SH-SY5Y (cell line): ENCODE measurements around the gene SGMS1.

Experiments used
- GATA2 ChIP-seq: IDR thresholded peaks from 2 replicates; pipeline ENCODE4 v1.6.1; 2011; ENCODE audit warnings: mild to moderate bottlenecking, low read depth, low read length
- GATA3 ChIP-seq: IDR thresholded peaks from 2 replicates; pipeline ENCODE4 v1.6.1; 2011; ENCODE audit warnings: low read depth, mild to moderate bottlenecking, low read length, moderate library complexity

SGMS1 gene

DNA sequence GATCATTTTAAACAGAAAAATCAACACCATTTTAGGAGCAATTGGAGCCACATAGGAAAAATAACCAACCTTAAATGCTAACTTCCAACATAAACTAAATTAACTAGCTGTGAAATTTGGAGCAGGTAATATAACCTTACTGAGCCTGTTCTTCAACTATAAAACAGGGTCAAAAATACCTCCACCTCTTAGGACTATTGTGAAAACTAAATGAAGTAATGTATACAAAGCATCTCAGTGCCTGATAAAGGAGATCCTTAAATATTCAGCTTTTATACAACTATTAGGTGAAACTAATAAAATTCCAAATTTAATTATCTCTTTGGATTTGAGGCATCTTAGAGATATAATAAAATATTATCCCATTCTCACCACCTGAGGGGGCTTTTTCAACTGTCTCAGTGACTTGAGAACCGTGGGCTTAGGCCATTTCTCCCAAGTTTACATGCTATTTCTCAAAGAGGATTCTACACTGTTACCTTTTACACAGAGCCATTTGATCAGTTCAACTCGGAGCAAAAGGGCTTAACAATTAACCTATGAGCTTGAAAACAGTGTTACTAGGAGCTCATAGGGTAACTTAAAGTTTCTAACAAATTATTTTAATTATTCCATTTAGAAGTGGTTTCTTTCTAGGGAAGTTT is 207.5 kb downstream of the SGMS1 start:
- TF ChIP-seq GATA2 (no peak), GATA3 (no peak)

DNA sequence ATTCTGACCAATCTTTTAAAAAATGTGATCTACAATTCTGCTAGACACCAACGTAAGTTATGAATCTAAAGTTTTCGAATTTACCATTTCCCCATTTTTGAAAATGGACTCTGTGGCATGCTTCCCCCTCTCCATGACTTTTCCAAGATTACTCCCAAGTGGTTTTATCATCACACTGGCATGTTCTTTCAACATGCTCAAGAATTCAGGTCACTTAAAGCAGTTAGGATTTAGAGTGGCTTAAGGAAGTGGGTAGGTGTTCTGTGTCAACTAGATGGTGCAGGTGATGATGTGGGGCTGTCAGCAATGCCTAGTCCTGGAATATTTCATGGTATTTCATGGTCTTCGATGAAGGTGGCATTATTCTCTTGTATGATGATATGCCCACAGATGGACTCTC is 208.5 kb downstream of the SGMS1 start:
- no peak for TF ChIP-seq GATA2
- TF ChIP-seq GATA3, result no peak

DNA sequence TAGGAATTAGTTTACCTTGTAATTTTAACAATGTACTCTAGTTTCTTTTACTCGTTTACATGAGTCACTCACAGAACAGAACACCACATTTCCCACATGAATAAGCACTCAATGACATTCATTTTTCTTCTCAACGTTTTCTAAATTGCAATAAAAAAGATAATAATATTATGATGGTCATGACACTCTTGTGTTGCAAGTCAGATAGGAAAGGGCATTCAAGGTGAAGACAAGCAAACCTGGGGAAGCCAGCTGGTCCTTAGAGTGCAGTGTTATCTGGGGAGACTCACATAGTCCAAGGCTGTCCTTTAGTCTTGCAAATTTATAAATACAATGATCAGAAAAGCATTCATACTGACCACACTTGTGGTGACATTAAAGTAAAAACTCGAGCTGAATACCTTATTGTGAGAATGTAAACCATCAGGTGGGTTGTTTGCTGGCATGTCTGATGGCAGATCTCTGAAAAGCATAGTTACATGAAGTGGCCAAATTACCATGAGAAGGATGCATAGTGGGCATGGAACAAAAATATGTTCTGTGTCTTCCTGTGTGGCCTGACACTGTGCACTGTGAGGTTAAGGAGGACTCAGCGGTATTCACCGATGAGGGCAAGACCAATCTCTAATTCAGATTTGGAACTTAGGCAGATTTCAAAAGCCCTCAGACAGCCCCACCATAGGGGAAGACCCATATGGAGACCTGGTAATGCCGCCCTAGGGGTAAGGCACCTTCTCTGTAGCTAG is 213.5 kb downstream of the SGMS1 start:
- no peak for TF ChIP-seq GATA2
- TF ChIP-seq GATA3, result no peak

DNA sequence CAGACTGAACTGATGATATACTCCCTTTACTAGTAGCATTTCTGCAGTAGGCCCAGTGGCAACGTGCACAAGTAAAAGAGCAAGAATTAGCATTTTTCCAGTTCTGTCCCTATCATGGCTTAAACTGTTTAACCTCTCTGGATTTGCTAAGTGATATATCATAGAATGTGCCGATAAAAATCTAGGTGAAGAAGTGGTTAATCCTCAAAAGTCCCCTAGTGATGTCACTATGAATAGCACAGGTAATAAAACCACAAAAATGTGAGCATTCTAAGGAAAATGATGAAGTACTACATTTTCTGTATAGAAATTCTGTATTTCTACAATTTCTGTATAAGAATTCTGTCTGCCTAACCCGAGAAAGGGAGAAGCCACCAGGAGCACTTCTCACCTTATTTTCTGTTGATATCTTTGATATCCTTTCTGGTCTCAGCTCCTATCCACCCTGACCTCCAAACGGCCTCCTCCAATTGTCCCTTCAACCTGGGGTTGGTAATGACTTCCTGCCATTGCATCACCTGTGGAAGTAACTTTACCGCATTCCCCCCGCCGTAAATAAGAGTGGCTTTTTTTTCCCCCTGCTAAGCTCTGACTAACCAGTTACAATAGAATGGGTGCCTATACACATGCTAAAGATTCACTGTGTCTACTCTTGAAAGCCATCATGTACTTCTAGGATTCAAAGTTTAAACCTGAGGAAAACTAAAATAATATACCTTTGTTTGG is 216.5 kb downstream of the SGMS1 start:
- TF ChIP-seq GATA3 (no peak), GATA2 (no peak)

DNA sequence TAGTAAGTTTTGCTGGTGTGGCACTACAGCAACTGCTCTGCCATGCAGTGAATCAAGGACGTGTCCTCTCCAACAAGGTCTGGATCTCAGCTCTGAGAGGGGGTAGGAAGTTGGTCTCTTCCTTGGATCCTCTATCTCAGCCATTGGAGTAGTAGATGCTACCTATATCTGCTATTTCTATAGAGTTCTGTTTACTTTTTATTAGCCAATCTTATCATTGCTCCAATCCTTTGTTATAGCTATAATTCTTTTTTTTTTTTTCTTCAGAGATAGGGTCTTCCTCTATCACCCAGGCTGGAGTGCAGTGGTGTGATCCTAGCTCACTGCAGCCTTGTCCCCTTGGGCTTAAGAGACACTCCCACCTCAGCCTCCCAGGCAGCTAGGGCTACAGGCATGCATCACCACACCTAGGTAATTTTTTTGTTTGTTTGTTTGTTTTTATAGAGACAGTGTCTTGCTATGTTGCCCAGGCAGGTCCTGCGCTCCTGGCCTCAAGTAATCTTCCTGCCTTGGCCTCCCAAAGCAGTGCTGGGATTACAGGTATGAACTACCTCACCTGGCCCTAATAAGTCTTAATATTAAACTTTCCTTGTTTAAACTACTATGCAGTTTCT is 217.2 kb downstream of the SGMS1 start:
- no peak for TF ChIP-seq GATA2
- TF ChIP-seq GATA3, result no peak

DNA sequence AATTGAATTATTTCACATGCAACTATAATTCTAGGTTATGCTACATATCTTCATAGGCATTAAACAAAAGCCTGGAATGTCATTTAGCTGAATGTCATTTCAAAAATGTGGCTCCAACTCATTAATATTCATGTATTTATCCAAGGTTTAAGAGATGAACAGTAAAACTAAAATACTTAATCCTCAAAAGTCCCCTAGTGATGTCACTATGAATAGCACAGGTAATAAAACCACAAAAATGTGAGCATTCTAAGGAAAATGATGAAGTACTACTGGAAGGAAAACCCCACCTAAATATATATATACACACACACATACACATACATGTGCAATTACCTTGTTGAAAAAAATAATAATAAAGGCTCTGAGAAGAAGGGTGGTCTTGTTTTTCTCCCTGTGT is 218.0 kb downstream of the SGMS1 start:
- TF ChIP-seq GATA2, result no peak
- TF ChIP-seq GATA3, result no peak

GRCh38 chr10:50404021-50404773 is 219.6 kb downstream of the SGMS1 start:
- TF ChIP-seq GATA3, result no peak
- no peak for TF ChIP-seq GATA2

DNA sequence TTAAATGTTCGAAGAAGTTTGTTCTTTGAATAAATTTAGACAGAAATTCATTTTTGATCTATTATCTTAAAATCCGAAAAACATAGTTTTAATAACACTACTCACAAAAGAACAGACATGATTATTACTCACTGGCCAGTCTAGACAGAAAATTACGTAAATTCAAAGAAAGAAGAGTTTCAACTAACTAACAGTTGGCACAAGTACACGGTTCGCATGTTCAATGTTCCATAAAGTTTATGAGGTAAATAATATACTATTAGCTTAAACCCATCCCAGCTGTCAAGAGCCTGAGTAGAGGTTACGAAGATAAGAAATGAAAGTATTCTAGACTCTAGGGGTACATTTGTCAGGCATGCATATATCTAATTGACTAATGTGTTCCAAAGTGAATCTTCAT is 220.7 kb downstream of the SGMS1 start:
- TF ChIP-seq GATA3 (no peak), GATA2 (no peak)

DNA sequence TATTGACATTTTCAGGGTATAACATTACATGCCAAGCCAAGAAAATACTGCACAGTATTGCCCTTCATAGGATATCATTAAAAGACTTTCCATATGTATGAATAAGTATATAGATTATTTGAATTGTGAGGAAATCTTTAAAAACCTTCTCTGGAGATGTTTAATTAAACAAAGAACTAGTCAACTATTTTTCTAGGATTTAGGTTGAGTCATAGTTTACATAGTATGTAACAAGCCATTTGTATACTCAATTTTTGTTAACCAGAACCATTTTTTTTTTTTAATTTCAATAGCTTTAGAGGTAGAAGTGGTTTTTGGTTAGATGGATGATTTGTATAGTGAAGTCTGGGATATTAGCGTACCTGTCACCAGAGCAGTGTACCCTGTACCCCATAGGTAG is 221.3 kb downstream of the SGMS1 start:
- no peak for TF ChIP-seq GATA3
- TF ChIP-seq GATA2, result no peak

GRCh38 chr10:50400694-50401093 is 223.1 kb downstream of the SGMS1 start:
- no peak for TF ChIP-seq GATA3
- TF ChIP-seq GATA2, result no peak

- TF ChIP-seq GATA3 (no peak), GATA2 (no peak)
Measured at GRCh38 chr10:50398823-50399222, 224.9 kb downstream of the SGMS1 start.

DNA sequence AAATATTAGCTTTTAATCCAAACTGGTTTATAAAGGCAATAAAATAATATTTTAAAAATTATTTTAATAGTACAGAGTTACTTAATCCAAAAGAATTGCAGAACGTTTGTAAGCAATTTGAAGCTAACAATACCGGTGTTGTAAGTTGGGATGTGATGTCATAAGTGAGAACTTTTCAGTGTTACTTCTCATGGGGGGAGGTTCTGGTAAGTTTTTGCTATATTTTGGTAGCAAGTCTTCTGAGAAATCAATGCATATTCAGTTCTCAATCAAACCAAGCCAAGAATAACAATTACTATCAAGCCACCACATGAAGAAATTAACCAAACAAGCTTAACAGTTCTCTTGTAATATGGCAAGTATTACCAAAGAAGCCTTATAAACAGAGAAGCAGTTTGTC is 225.4 kb downstream of the SGMS1 start:
- TF ChIP-seq GATA3 (no peak), GATA2 (no peak)

DNA sequence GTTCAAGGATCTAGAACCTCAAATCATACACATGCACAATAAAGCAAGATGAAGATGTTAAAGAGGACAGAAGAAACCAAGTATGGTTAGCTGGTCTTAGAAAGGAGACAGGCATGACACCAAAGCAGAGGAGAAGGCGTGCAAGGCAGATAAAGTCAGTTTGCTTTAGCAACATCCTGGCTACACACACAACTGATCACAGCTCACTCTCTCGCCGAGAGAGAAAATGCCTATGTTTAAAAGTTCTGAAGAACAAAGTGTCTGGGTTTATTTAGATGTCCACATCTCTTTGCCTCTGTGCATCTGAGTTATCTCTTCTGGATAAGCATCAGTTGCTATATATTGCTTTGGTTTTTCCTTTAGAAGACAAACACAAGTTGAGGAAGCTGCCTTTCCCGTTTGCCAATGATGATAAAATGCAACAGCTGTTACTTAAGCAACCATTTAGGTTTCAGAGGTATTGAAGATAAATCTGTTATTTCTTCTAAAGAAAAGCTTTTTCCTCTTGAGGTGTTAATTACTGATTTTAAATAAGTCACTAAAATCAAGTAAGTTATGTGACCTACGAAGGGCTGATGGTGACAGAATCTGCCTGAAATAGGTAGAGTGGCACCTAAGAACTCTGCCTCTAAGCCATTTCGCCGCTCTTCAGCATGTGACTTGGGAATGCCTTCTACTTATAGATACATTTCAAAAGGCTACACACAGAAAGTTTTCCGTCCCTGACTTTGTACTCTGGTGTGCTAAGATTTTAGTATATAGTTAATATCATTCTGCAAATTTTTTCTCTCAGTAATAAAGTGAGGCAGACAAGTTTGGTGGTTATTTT is 226.2 kb downstream of the SGMS1 start:
- TF ChIP-seq GATA2 (no peak), GATA3 (no peak)
